ENCODE results near the gene NDC80.

NDC80 gene

GRCh38 chr18:2554696-2555095, 16.7 kb upstream of the NDC80 start:
- TF ChIP-seq, protein P1, sequence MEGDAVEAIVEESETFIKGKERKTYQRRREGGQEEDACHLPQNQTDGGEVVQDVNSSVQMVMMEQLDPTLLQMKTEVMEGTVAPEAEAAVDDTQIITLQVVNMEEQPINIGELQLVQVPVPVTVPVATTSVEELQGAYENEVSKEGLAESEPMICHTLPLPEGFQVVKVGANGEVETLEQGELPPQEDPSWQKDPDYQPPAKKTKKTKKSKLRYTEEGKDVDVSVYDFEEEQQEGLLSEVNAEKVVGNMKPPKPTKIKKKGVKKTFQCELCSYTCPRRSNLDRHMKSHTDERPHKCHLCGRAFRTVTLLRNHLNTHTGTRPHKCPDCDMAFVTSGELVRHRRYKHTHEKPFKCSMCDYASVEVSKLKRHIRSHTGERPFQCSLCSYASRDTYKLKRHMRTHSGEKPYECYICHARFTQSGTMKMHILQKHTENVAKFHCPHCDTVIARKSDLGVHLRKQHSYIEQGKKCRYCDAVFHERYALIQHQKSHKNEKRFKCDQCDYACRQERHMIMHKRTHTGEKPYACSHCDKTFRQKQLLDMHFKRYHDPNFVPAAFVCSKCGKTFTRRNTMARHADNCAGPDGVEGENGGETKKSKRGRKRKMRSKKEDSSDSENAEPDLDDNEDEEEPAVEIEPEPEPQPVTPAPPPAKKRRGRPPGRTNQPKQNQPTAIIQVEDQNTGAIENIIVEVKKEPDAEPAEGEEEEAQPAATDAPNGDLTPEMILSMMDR (IDR thresholded peaks at IDR 0.05; ENCODE audit: low read length, missing control alignments), result no peak
- no peak for DNase-seq (ENCODE audit: low read depth)
- H3K4me3 ChIP-seq (replicated peaks; ENCODE audit: low read depth, low read length), result no peak overlapping the region

DNA sequence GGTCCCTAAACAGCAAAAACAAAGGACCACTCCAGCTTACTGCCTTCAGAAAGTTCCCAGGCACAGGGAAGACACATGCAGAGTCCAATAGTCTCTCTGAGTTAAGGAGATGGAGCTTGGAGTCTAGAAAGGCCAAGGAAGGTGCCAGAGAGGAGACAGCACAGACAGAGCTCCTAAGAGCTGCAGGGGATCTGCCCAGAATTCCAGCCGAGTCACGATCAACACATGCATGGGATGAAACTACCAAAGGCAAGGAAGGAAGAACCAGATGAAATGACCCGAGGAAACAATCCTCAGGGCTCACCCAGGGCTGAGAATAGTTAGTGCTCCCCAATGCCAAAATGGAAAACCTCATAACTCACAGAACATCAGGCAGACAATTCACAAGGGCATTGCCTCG, 15.5 kb upstream of the NDC80 start:
- TF ChIP-seq, protein P1 (IDR thresholded peaks at IDR 0.05; ENCODE audit: low read length, missing control alignments), result no peak
- no peak overlapping the region for H3K4me3 ChIP-seq (replicated peaks; ENCODE audit: low read depth, low read length)
- DNase-seq (ENCODE audit: low read depth), result no peak

- no peak overlapping the region for H3K4me3 ChIP-seq (replicated peaks; ENCODE audit: low read depth, low read length)
- DNase-seq (ENCODE audit: low read depth), result no peak
- TF ChIP-seq, protein P1 (IDR thresholded peaks at IDR 0.05; ENCODE audit: low read length, missing control alignments), result no peak
Measured at GRCh38 chr18:2557536-2557935, 13.8 kb upstream of the NDC80 start.

DNA sequence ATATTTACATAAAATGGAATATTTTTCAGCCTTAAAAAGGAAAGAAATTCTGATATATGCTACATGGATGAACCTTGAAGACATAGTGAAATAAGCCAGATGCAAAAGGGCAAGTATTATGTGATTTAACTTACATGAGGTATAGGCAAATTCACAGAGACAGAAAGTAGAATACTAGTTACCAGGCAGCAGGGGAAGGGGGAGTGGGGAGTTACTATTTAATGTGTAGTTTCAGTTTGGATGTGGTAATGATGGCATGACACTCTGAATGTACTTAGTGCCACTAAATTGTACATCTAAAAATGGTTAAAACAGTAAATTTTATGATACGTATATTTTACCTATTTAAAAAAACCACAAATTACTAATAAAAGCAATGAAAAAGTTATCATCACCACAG, 12.1 kb upstream of the NDC80 start:
- DNase-seq (ENCODE audit: low read depth), result no peak
- H3K4me3 ChIP-seq (replicated peaks; ENCODE audit: low read depth, low read length), result no peak overlapping the region
- TF ChIP-seq, protein P1 (IDR thresholded peaks at IDR 0.05; ENCODE audit: low read length, missing control alignments), result no peak

GRCh38 chr18:2564373-2564772, 7.0 kb upstream of the NDC80 start:
- no peak overlapping the region for H3K4me3 ChIP-seq (replicated peaks; ENCODE audit: low read depth, low read length)
- DNase-seq (ENCODE audit: low read depth), result no peak
- TF ChIP-seq, protein P1 (IDR thresholded peaks at IDR 0.05; ENCODE audit: low read length, missing control alignments), result no peak

DNA sequence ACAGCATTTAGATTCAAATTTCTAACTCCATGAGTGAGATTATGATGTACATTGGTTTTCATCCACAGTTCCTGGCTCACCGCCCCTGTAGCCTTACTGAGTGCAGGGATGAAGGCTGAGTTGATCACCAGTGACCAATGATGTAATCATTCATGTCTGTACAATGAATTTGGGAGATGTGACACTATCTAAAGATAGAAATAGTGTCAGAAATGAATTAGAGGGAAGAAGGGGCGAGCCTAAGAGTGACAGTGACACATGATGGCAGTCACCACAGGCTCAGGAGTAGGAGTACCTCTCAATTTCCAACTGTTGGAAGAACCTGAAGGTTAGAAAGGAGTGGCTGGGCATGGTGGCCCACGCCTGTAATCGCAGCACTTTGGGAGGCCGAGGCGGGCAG, 3.2 kb upstream of the NDC80 start:
- TF ChIP-seq, protein P1 (IDR thresholded peaks at IDR 0.05; ENCODE audit: low read length, missing control alignments), result no peak
- DNase-seq (ENCODE audit: low read depth), result no peak
- no peak overlapping the region for H3K4me3 ChIP-seq (replicated peaks; ENCODE audit: low read depth, low read length)

- TF ChIP-seq, protein P1 (IDR thresholded peaks at IDR 0.05; ENCODE audit: low read length, missing control alignments), result no peak
- H3K4me3 ChIP-seq (replicated peaks; ENCODE audit: low read depth, low read length), result no peak overlapping the region
- DNase-seq (ENCODE audit: low read depth), result no peak
Measured at GRCh38 chr18:2568605-2569004, 2.8 kb upstream of the NDC80 start.

Data from fibroblast of pulmonary artery (primary cell).